GM12872 (cell line): ENCODE results near the gene C14orf180.

ENCODE experiments used
- CTCF ChIP-seq: IDR thresholded peaks from 3 replicates; pipeline ENCODE4 v1.5.1; 2011; ENCODE audit warnings: low read depth, mild to moderate bottlenecking, low read length, moderate library complexity; ENCODE audit not compliant: insufficient read depth

The C14orf180 gene

GRCh38 chr14:104584557-104584956, 5.0 kb downstream of the C14orf180 start:
- no peak for TF ChIP-seq CTCF

DNA sequence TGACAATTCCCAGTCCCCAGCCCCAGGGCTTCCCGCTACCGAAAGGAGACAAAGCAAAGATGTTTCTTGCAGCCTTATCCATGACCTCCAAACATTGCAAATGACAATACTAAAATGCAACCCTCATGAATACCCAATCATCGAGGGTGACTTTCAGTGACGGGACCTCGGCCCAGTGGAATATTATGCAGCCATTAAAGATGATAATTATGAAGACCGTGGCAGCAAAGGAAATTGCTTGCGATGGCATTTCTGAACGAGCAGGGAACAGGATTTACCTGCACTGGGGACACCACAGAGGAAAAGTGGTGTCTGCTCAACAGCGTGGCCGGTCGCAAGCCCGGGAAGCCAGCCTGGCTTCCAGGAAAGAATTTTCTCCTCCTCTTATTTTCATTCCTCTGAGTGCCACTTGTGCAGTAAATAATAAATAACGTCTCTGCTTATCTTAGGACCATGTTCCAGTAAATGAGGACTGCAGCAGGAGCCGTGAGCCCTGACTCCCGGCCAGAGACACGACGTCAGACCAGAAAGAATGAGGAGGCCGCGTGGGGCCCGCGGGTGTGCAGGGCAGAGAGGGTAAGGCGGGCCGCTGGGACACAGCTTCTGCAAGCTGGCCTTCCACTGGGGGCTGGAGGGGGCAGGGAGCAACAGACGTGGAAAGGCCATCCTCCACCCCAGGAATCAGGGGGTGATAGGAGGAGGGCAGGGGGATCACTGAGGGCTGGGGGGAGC, 6.6 kb downstream of the C14orf180 start:
- no peak for TF ChIP-seq CTCF

DNA sequence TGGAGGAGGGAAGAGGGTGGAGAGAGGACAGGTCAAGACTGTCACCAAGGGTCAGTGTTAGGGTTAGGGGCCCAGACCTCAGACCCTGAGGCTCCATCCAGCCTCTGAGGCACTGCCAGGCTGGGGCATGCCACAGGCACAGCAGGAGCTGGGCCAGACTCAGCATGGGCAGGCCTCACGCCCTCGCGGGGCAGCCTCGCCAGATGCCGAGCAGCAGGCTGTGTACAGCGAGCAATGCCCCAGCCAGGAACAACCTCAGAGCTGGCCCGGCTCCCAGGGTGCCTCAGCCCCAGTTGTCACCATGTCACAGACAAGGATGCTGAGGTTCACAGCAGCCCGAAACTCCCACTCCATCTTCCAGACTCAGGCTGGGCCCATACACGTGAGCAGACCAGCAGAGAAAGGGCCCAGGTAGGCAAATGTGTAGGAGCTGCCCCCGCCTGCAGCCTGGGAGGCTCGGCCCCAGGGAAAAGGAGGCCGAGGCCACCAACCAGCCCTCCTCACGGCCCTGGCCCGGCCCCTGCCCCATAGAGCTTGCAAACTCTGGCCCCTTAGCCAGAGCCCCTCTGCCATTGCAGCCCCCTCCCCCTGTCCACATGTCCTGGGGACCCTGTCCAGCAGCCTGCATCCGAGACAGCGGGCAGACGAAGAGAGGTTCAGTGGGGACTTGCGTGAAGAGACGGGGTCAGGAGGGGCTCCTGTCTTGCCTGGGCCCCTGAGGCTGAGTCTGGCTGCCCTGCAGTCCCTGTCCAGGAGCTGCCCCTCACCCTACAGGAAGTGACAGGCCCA, 7.5 kb downstream of the C14orf180 start:
- TF ChIP-seq CTCF: no peak

- TF ChIP-seq CTCF: no peak
These were observed 8.1 kb downstream of the C14orf180 start for GRCh38 chr14:104587641-104588040.

GRCh38 chr14:104588066-104588857, 8.7 kb downstream of the C14orf180 start:
- TF ChIP-seq CTCF: no peak

DNA sequence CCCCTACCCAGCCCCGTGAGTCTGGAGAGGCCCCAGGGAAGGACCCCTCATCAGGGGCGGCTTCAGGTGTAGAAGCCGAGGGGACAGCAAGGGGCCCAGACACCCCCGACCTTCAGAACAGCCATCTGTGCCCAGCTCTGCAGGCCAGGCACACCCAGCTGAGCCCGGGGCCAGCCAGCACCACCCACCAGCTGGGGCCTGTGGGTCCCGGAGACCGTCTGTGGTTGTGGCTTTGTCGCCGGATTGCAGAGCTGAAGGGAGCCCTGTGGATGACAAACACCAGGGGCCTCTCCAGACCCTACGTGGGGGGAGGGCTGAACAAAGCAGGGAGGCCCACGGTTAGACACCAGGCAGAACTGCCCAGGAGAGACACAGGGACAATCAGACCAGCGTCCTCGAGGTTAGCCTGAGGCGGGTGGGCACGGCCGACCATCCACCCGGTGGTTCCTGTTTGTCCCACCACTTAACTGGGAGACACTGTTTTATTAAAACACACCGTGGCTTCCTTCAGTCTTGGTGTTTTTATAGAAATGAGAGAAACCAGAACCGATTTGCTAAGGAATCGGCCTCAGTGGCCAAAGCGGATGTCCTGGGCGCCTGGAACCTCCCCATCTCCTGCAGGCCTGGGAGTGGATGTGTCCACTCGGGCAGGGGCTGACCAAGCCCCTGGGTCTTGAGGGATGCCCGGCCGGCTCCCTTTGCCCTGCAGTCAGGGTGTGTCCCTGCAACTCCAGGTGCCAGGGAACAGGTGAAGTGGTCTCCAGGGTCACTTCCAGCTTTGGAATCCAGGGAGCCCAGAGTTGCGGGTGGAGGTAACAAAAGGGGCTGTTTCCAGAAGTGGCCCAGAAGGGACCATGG, 10.0 kb downstream of the C14orf180 start:
- no peak for TF ChIP-seq CTCF
